HepG2 (cell line): ENCODE results near the gene TCF20. TPM values are rescaled to one million over a fixed set of nuclear protein-coding genes. Genes with fewer than 3 reads are reported as not detected.

Source experiments
- ATF4 ChIP-seq, 2 experiments: fragments of 450-650 bp in 1 of 2; sonication (generic) in 1 of 2; formaldehyde crosslinking; IDR thresholded peaks; 2 replicates each; pipeline versions ENCODE4 v1.5.0 to v1.8.0; 2020 to 2022; ENCODE audit warnings: mild to moderate bottlenecking in 1 of 2, missing genetic modification reagents in 1 of 2
- ATM ChIP-seq: fragments of 450-650 bp; IDR thresholded peaks from 2 replicates; pipeline ENCODE4 v1.7.1; 2017; ENCODE audit warnings: mild to moderate bottlenecking, borderline replicate concordance
- BATF2 ChIP-seq: sonication (generic); formaldehyde crosslinking; IDR thresholded peaks from 2 replicates; pipeline ENCODE4 v1.8.0; 2022; ENCODE audit warnings: mild to moderate bottlenecking, missing genetic modification reagents, moderate library complexity
- ESRRA ChIP-seq: sonication (generic); formaldehyde crosslinking; IDR thresholded peaks from 2 replicates; pipeline ENCODE4 v1.5.1; 2020; ENCODE audit warnings: mild to moderate bottlenecking, low read depth, missing genetic modification reagents
- GLMP ChIP-seq: sonication (generic); formaldehyde crosslinking; IDR thresholded peaks from 2 replicates; pipeline ENCODE4 v1.9.0; 2021; ENCODE audit warnings: missing genetic modification reagents, mild to moderate bottlenecking, borderline replicate concordance
- GMEB1 ChIP-seq: sonication (generic); formaldehyde crosslinking; IDR thresholded peaks from 2 replicates; pipeline ENCODE4 v1.5.1; 2020; ENCODE audit warnings: missing genetic modification reagents, mild to moderate bottlenecking, borderline replicate concordance
- KAT8 ChIP-seq: IDR thresholded peaks from 2 replicates; pipeline ENCODE4 v1.6.1; 2016; ENCODE audit warnings: missing genetic modification reagents, missing compliant biosample characterization
- KLF15 ChIP-seq: sonication (generic); formaldehyde crosslinking; IDR thresholded peaks from 2 replicates; pipeline ENCODE4 v1.8.1; 2023; ENCODE audit warnings: borderline replicate concordance, mild to moderate bottlenecking, inconsistent platforms, missing genetic modification reagents, mixed read lengths
- KMT2A ChIP-seq: sonication (generic); formaldehyde crosslinking; IDR thresholded peaks from 2 replicates; pipeline ENCODE4 v1.4.0; 2020; ENCODE audit warnings: missing genetic modification reagents
- KMT2B ChIP-seq: IDR thresholded peaks from 2 replicates; pipeline ENCODE4 v1.6.1; 2016; ENCODE audit warnings: missing genetic modification reagents, missing compliant biosample characterization
- MIER3 ChIP-seq: IDR thresholded peaks from 2 replicates; pipeline ENCODE4 v1.6.1; 2016; ENCODE audit warnings: missing compliant biosample characterization, borderline replicate concordance
- MXD1 ChIP-seq: sonication (generic); formaldehyde crosslinking; IDR thresholded peaks from 2 replicates; pipeline ENCODE4 v1.4.0; 2020; ENCODE audit warnings: mild to moderate bottlenecking, missing genetic modification reagents
- NFE2L2 ChIP-seq: fragments of 150-350 bp; IDR thresholded peaks from 2 replicates; pipeline ENCODE4 v1.6.1; 2014; ENCODE audit warnings: low read length
- PAWR ChIP-seq: sonication (generic); formaldehyde crosslinking; IDR thresholded peaks from 2 replicates; pipeline ENCODE4 v1.4.0; 2020; ENCODE audit warnings: missing genetic modification reagents, mild to moderate bottlenecking, borderline replicate concordance
- POLR2AphosphoS2 ChIP-seq: IDR thresholded peaks from 2 replicates; pipeline ENCODE4 v1.6.1; 2011; ENCODE audit warnings: low read depth, low read length, improper control_type of control experiment
- RBFOX2 ChIP-seq: fragments of 200-400 bp; formaldehyde crosslinking; IDR thresholded peaks from 2 replicates; pipeline ENCODE4 v1.6.1; 2017; ENCODE audit warnings: low read depth, mild to moderate bottlenecking, low read length
- RCOR2 ChIP-seq: IDR thresholded peaks from 2 replicates; pipeline ENCODE4 v1.6.1; 2016; ENCODE audit warnings: missing biosample characterization, missing genetic modification reagents
- SATB2 ChIP-seq: sonication (generic); formaldehyde crosslinking; IDR thresholded peaks from 2 replicates; pipeline ENCODE4 v1.5.0; 2020; ENCODE audit warnings: missing genetic modification reagents
- SOX13 ChIP-seq, 3 experiments: fragments of 450-650 bp in 1 of 3; sonication (generic) in 1 of 3; formaldehyde crosslinking in 1 of 3; IDR thresholded peaks in 2 of 3; conservative IDR thresholded peaks in 1 of 3; 2 replicates each; pipeline versions ENCODE4 v1.5.0 to v1.6.1; 2016 to 2020; ENCODE audit warnings: antibody characterized with exemption in 1 of 3, mild to moderate bottlenecking in 1 of 3, missing compliant biosample characterization in 1 of 3, missing genetic modification reagents in 1 of 3, moderate library complexity in 1 of 3
- THAP7 ChIP-seq: sonication (generic); formaldehyde crosslinking; IDR thresholded peaks from 2 replicates; pipeline ENCODE4 v1.8.1; 2023; ENCODE audit warnings: mild to moderate bottlenecking, missing genetic modification reagents
- XBP1 ChIP-seq: sonication (generic); formaldehyde crosslinking; IDR thresholded peaks from 2 replicates; pipeline ENCODE4 v1.5.0; 2020; ENCODE audit warnings: missing genetic modification reagents
- ZNF530 ChIP-seq: sonication (generic); formaldehyde crosslinking; IDR thresholded peaks from 2 replicates; pipeline ENCODE4 v1.5.0; 2020; ENCODE audit warnings: low read depth, mild to moderate bottlenecking, missing genetic modification reagents
- ZNF652 ChIP-seq: IDR thresholded peaks from 2 replicates; pipeline ENCODE4 v1.6.1; 2016; ENCODE audit warnings: low read depth, borderline replicate concordance
- polyA plus RNA-seq, 8 experiments: library from polyadenylated mRNA; depleted of rRNA in 3 of 8; stranded (reverse) in 7 of 8; unstranded in 1 of 8; fragments of >200 nt; fragmentation: Illumina TruSeq in 4 of 8; extraction: Trizol in 4 of 8; gene quantifications; 2 replicates each; pipeline versions ENCODE4 v1.2.1 to v1.2.3, GENCODE V29; 2011 to 2016; ENCODE audit warnings: low read depth in 4 of 8, missing spikeins in 1 of 8, mixed read lengths in 1 of 8; ENCODE audit not compliant: insufficient read depth in 1 of 8
- total RNA-seq, 5 experiments: library from RNA; depleted of rRNA; stranded (reverse); fragments of >200 nt; fragmentation: Illumina TruSeq; extraction: Trizol; gene quantifications; 2 replicates each; pipeline ENCODE4 v1.2.3, GENCODE V29; 2016; ENCODE audit warnings: low read depth in 1 of 5

The TCF20 gene
- total and polyA plus RNA-seq, 2 of the 13 experiments (the other 11 are each of a cell fraction or from before 2014, with no cell fraction given): 12.8 to 23.7 TPM

GRCh38 chr22:42282252-42282942 lies 11.9 kb upstream of the TCF20 start (continued):
- TF ChIP-seq THAP7 (CRISPR knock-in tag) (no peak), GLMP (no peak), ZNF530 (CRISPR knock-in tag) (no peak), ATF4 (CRISPR knock-in tag; IDR thresholded peaks at IDR 0.05) (no peak), XBP1 (no peak), KMT2B (peak; percentile 36; the same call in 1 of the 2 replicates), NFE2L2 (no peak), SATB2 (CRISPR knock-in tag) (no peak), KMT2A (CRISPR knock-in tag) (no peak; the same call in 1 of the 2 replicates), GMEB1 (CRISPR knock-in tag) (no peak), KAT8 (CRISPR knock-in tag) (no peak), MXD1 (CRISPR knock-in tag) (no peak; the same call in 1 of the 2 replicates), RCOR2 (CRISPR knock-in tag) (no peak), ZNF652 (CRISPR knock-in tag) (no peak), MIER3 (CRISPR knock-in tag) (no peak), ATM (no peak), KLF15 (CRISPR knock-in tag) (no peak), RBFOX2 (0 out of 2 replicates have a peak, but pooled peaks have one; percentile 21), POLR2AphosphoS2 (no peak), PAWR (CRISPR knock-in tag) (no peak), ESRRA (CRISPR knock-in tag) (no peak), SOX13 (IDR thresholded peaks at IDR 0.05) (no peak), SOX13 (CRISPR knock-in tag; conservative IDR thresholded peaks at IDR 0.05 in 1 of 2, IDR thresholded peaks at IDR 0.05 in 1 of 2) (no peak), BATF2 (no peak)
